ENCODE data around the gene LHFPL3.
"Not testable (repeated sequence)": the region's sequence is repeated elsewhere in the genome, so short reads cannot be mapped to it uniquely, and the experiment has no call there.

The LHFPL3 gene

DNA sequence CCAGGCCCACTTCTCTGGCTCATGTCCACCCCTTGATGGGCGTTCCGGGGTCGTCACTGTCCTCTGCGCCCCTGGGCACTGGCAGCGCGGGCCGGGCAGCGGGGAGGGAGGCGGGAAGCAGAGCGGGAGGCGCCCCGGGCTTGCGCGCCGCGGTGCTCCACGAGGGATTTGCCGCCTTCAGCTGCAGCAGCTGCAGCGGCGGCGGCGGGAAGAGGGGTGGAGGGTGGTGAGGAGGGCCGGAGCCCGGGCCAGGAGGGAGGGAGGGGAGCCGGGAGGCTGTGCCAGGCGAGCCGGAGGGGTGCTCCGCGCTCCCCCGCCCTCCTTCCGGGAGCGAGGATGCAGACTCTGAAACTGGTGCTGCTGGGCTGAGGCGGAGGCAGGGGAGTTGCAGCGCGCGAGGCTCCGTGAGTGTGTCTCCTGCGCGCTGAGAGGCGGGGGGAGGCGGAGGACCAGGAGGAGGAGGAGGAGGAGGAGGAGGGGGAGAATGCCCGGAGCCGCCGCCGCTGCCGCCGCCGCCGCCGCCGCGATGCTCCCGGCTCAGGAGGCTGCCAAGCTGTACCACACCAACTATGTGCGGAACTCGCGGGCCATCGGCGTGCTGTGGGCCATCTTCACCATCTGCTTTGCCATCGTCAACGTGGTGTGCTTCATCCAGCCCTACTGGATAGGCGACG lies at the start of gene LHFPL3:
TSS of gene LHFPL3 (plus strand) at position 308 of the 674 bp plus-strand sequence.
- DNase-seq, result no peak

DNA sequence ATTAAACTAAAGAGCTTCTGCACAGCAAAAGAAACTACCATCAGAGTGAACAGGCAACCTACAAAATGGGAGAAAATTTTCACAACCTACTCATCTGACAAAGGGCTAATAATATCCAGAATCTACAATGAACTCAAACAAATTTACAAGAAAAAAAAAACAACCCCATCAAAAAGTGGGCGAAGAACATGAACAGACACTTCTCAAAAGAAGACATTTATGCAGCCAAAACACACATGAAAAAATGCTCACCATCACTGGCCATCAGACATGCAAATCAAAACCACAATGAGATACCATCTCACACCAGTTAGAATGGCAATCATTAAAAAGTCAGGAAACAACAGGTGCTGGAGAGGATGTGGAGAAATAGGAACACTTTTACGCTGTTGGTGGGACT lies 46.7 kb upstream of the LHFPL3 start:
- DNase-seq, result not testable (repeated sequence)

- no peak for DNase-seq
Observed at GRCh38 chr7:104286839-104287238, 41.6 kb upstream of the LHFPL3 start.

DNA sequence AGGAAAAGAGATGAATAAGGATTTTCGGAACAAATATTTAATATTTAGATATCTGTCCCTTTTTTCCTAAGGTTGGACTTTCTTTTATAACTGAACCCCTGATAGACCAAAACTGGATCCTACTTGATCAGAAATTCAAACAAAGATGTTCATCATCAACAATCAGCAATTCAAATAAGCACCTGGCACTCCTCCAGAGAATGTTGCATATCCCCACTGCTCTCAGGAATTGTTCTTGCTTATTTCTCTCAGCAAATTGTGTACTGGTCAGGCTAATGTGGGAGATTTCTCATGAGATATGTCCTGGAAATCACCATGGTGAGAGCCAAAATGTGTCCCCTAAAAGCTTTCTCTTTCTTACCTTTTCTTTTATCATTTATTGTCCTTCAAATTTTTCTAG lies 40.3 kb upstream of the LHFPL3 start:
- DNase-seq, result no peak

- DNase-seq, result no peak
Observed at GRCh38 chr7:104294291-104294690, 34.1 kb upstream of the LHFPL3 start.

- no peak for DNase-seq
Observed at GRCh38 chr7:104296266-104296665, 32.1 kb upstream of the LHFPL3 start.

DNA sequence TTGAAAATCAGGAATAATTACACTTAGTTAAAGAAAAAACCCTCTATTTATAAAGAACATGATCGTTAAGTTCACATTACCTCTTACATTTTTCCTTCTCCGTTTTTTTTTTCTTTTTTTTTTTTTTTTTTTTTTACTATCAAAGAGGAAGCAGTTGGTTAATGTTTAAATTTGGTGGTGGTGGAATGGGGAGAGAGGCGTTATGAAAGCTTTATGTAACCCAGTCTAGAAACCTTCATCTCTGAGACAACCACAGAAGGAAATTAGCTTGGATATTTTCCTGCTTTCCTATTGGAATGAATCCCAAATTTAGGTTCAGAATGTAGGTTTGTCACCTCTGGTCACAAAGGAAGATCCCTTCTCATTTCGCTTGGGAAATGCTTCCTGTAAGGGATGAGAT lies 31.5 kb upstream of the LHFPL3 start:
- DNase-seq, result no peak

DNA sequence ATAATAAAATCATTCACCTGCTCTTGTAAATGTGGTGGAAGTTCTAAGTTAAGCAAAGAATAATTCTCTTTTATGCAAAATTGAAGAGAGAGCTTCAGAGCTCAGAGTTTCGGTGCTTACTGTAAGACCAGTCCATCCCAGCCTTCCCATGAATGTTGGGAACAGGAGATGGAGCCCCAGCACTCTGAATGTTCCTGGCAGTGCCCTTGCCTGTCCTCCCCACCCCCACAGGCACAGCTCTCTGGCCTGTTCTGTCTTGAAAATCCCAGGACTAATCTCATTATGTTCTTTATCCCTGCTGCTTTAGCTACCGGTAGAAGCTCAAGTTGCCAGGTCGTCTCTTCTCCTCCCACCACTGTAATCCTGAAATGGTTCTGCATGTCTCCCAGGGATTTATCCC lies 29.1 kb upstream of the LHFPL3 start:
- DNase-seq, result no peak

- DNase-seq, result no peak
Observed at GRCh38 chr7:104299777-104300176, 28.6 kb upstream of the LHFPL3 start.

GRCh38 chr7:104306793-104307192 lies 21.6 kb upstream of the LHFPL3 start:
- DNase-seq, result no peak

- no peak for DNase-seq
Observed at GRCh38 chr7:104317948-104318629, 10.3 kb upstream of the LHFPL3 start.

DNA sequence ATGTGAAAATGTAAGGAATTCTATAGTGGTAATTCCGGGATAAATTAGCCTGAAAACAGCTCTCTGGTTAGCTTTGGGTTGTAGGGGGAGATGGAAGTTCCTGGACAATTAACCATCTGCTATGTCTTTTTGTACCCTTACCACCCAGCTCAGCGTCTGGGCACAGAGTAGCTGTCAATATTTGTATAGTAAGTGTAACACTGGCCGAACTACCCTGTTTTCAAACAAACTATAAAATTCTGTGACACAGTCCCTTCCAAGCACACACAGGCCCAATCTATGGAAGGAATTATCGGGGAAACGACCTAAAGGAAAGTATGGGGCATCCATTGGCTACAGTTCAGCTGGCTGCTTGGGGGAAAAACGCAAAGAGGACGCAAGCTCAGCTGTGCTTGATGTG lies 869 bp upstream of the LHFPL3 start:
- no peak for DNase-seq

GRCh38 chr7:104327938-104328295 lies 486 bp upstream of the LHFPL3 start:
- DNase-seq, result no peak

GRCh38 chr7:104328970-104329825 lies 795 bp downstream of the LHFPL3 start:
- no peak for DNase-seq

GRCh38 chr7:104341546-104341945 lies 13.1 kb downstream of the LHFPL3 start:
- no peak for DNase-seq

GRCh38 chr7:104352736-104353135 lies 24.3 kb downstream of the LHFPL3 start:
- no peak for DNase-seq

DNA sequence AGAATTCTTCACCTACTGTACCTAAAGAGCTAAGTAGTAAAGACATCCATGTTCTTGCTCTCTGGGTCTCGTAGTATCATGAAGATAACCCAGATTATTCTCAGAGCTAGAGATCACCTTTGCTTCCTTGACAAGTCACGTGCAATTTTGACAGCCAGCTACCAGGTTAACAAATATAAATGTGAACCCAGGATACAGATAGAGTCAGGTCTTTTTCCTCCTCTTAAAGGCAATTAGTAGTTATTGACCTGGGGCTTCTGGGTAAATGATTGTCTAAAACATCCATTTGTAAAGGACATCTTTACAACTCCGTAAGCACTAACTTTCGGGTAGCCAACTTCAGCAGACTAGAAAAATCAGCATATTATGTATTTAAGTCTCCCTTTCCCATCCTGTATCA lies 28.8 kb downstream of the LHFPL3 start:
- DNase-seq, result no peak

GRCh38 chr7:104358446-104359132 lies 30.2 kb downstream of the LHFPL3 start:
- no peak for DNase-seq

DNA sequence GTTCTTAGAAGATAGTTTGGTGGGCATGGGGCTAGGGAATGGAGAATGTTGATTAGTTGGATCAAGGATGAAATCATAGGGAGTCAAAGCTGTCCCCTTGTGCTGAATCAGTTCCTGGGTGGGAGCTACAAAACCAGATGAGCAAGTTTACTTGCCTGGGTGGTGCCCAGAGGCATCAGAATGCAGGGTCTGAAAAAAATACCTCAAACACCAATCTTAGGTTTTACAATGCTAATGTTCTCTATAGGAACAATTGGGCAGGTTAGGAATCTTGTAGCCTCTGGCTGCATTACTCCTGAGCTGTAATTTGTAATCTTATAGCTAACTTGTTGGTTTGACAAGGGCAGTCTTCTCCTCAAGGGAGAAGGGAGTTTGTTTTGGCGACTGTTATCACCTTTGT lies 34.4 kb downstream of the LHFPL3 start:
- no peak for DNase-seq

- DNase-seq, result no peak
Observed at GRCh38 chr7:104363355-104363754, 35.0 kb downstream of the LHFPL3 start.

GRCh38 chr7:104366390-104366789 lies 38.0 kb downstream of the LHFPL3 start:
- DNase-seq, result no peak

DNA sequence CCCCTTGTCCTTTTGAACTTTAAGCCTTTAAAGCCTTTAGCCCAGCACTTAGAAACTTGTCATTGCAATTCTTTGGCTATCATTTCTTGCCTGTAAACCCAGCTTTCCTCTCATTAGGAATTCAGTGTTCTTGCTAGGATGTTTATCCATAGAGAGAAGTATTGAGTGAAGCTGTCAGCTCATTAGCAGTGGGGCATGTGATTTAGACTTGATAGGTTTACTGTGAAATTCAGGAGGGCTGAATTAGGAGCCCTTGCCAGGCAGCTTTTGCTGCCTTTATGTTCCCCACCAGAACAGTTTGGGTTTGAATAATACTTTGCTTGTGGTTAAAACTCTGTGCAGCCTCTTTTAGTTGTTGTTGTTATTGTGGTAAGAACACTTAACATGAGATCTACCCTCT lies 39.5 kb downstream of the LHFPL3 start:
- DNase-seq, result no peak

DNA sequence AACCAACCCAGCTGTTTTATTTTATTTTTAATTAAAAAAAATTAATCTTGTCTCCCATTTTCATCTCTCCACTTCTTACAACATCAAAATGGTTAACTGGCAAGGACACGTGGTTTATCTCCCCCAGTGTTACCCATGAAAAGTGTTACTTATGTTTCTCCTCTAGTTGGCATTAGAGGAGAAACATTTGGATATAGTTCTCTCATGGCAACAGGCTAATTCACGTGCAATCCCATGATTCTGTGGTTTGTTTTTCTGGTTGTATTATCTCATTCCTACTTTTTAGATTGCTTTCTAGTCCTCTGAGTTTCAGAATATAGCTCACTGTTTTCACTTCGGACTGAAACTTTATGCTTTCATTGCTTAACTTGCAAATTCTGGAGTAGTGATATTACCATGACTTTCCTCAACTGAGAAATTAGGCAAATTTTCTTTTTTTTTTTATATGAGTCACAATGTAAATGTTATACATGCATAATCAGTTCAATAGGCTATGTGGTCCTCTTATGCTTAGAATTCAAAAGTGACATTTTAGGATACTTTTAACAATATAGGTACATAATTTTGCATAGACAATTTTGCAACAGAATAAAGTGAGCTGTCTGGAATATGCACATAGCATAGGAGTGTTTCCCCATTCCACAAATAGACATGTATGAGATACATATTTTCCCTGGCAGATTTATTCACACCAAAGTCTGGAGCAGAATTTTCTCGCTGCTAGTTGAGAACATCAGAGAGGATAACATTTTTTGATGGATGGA lies 43.0 kb downstream of the LHFPL3 start:
- no peak for DNase-seq

Measured in NCI-H510A (cell line).